HG03378 (cell line): ENCODE data around the gene PPARG.

Experiments used
- ATAC-seq: cut with Tn5 transposase; IDR thresholded peaks from one replicate; pipeline ENCODE4 v1.9.1; 2021; ENCODE audit warnings: mild to moderate bottlenecking, moderate library complexity; ENCODE audit not compliant: unreplicated experiment

Gene PPARG

GRCh38 chr3:12308517-12308916 is 19.6 kb downstream of the PPARG start:
- ATAC-seq = no peak

- no peak for ATAC-seq
These were observed 20.8 kb downstream of the PPARG start for GRCh38 chr3:12309716-12310115.

- ATAC-seq = no peak
These were observed 23.1 kb downstream of the PPARG start for GRCh38 chr3:12312010-12312409.

DNA sequence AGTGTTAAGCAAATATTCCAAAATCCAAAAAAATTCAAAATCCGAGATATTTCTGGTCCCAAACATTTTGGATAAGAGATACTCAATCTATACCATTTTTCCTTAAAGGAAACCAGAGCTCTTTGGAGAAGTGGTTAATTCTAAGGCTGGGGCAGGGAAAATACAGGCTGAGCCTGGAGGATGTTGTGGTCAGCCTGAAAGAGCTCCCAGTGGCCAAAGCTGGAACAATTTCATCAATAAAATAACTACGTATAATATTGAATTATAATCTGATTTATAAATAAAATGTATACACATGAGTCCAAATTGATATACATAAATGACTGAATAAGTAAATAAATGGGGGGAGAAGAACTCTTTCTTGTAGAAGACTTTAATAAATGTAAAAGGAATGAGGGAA is 24.6 kb downstream of the PPARG start:
- no peak for ATAC-seq

- no peak for ATAC-seq
These were observed 27.4 kb downstream of the PPARG start for GRCh38 chr3:12316253-12316652.

- ATAC-seq = no peak
These were observed 28.0 kb downstream of the PPARG start for GRCh38 chr3:12316729-12317351.

DNA sequence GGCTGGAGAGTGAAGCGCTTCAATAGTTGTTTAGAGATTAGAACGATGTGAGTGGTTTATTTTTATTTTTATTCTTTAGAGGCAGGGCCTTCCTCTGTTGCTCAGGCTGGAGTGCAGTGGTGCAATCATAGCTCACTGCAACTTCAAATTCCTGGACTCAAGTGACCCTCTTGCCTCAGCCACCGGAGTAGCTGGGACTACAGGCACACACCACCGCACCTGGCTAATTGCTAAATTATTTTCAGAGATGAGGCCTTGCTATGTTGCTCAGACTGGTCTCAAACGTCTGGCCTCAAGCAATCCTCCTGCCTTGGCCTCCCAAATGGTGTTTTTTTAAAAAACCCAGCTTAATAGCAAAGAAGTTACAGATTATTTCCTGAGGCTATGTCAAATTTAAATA is 29.0 kb downstream of the PPARG start:
- no peak for ATAC-seq

DNA sequence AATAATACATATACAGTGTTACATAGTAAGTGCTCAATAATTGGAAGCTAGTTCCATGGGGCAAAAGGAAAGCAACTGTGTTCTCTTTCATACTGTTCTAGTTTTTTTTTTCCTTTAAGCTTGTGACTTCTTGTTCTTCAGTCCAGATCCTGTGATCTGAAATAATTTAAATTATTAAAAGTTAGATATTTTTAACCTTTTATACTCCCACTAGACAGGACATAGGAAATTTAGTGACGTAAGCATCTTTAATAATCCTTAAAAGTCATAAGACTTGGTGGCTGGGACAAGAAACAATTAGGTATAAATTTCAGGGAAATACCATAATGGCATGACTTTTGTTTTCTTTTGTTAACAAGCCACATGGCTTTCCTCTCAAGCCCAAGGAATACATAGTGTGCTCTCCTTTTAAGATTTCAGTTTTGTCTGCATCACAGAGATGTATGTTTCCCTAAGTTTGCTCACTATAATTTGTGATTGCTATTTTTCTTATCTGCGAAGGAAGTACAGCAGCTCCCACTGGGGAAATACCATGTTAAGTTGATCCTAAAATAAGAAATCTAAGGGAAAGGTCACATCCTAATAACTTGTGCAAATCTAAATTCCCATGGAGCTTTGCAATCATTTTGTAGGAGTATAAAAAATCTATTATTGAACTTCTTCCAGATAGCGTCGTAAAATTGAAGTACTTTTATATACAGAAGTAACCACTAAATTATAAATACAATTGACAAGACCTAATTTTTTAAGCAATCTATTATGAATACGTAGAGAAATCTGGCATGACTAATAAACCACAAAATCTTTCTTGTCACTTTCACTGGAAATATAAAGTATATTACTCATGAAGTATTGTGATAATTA is 30.1 kb downstream of the PPARG start:
- ATAC-seq = no peak

DNA sequence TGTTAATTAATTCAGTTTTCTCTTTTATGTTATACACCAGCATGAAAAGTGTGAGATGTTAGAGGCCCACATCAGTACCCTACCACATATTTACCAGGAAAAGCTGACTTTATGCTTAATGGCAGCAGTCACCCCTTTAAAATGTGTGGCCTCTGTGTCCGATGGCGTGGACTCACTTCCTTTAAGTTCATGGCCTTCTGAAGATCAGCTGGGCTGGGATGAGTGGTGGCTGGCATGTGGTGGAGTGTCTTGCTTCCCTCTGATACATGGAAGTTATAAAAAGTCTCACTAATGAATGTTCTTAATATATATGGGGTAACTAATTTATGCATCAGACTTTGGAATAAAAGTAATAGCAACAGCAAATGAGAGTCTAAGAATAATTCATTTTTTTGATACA is 32.1 kb downstream of the PPARG start:
- ATAC-seq = no peak

- no peak for ATAC-seq
These were observed 34.4 kb downstream of the PPARG start for GRCh38 chr3:12323237-12323636.

DNA sequence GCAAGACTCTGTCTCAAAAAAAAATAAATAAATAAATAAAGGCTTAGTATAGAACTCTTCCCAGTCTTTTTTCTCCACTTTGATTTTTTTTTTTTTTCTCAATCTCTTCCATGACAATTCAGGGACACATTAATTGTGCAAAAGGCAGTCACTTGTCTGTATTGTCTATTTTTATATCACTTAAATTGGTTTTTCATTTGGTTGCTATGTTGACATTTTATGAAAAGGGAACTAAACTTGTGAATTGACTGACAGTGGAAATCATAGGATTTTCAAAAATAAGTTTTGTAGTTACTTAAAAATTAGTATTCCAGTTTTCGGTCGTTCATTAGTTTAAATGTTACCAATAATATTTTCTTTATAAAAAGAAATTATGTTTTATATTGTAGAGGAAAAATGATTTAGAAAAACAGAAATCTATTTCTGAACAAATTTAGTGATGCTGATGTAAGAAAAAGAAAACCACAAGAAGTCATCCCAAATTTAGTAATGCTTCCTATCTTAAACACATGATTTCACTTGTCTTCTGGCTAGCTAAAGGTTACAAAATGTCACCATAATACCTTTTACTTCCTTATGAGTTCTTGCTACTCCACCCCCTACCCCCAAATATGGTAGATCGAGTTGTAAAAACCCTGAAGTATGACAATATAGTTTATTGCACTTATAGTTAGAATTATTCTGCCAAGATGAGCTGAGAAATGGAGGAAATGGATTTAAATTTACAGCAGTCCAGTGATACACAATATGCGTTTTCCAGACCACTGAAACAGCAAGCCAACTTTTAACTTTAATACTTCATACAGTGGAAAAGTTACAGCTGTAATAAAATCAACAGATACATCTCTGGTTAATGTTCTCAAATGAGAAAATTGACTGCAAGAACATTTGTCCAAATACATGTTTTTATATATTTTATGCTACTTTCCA is 37.0 kb downstream of the PPARG start:
- no peak for ATAC-seq

DNA sequence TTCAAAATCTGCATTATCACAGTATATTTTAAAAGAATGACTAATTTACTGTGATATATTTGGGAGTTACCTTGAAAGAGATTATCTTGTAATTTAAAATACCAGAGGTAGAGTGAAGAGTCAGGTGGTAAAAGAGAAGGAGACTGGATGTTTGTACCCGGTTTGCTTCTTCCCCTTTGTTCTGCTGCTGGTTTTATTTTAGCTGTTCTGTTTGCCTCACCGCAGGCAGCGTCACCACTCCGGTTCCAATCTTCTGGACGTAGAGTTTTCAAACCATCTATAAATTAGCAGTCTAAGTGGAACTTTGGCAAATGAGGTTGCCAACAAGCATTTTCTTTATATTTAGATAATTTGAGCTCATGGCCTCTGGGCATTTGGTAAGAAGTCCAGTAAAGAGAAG is 38.2 kb downstream of the PPARG start:
- ATAC-seq = no peak

DNA sequence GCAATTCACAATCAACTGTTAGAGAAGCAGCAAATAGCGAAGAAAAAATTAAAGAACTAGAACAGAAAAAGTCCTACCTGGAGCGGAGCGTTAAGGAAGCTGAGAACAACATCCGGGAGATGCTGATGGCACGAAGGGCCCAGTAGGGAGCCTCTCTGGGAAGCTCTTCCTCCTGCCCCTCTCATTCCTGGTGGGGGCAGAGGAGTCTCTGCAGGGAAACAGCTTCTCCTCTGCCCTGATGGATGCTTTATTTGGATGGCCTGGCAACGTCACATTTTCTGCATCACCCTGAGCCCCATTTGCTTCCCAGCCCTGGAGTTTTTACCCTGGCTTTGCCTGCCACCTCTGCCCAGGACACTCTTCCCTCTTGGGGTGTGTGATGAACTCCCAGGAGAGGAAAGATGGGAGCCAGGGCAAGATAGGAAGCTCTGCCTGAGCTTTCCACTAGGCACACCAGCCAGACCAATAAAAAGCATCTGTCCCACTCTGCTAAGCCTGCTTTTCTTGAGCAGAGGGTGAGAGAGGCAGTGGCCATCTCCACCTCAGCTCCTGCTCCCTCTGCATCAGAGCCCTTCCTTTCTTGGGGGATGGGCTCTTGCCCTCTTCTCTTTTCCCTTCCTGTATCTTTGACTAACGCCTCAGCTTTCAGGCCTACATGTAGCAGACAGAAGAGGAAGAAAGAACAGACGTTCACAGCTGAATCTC is 39.4 kb downstream of the PPARG start:
- no peak for ATAC-seq

DNA sequence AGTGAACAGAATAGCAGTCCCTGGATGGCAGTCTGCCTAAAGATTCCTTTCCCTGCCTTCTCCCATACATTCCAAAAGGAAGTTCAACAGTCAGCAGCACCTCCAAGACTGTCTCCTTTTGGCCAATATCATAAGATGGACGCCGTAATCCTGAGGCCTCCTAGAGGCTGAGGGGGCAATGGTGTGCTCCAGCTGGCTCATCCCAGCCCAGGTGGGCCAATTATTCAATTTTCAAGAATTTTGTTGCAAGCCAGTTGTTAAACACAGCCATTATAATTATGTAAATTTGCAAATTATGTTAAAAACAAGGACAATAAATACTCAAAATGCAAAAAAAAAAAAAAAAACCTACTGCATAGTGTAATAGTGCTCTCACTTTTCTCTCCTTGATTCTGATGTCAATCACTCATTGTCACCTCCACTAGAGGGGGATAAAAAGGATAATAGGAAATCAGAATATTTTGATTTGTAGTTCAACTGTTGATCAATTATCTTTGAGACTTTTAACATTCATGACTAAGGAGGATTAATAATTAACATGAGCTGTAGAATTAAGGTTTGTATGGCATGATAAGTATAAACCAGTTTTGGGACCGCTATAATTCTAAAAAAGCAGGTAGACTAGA is 40.1 kb downstream of the PPARG start:
- ATAC-seq = no peak

- no peak for ATAC-seq
These were observed 45.9 kb downstream of the PPARG start for GRCh38 chr3:12334786-12335185.

DNA sequence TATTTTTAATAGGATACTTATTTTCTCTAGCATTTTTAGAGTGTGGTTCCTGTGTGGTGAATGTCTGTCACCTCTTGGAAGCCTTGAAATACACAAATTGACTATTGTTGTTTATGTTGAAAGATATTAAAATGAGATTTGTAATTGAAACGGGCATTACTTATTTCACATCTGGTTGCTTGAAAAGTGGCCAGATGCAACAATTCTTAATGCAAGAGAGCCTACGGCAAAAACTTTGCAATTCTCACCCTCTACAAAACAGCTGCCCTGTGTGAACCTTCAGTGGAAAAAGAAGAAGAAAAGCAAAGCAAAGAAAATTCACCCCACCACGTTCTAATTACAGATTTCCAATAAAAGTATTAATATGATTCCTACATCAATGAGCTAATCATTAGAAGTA is 46.6 kb downstream of the PPARG start:
- no peak for ATAC-seq

DNA sequence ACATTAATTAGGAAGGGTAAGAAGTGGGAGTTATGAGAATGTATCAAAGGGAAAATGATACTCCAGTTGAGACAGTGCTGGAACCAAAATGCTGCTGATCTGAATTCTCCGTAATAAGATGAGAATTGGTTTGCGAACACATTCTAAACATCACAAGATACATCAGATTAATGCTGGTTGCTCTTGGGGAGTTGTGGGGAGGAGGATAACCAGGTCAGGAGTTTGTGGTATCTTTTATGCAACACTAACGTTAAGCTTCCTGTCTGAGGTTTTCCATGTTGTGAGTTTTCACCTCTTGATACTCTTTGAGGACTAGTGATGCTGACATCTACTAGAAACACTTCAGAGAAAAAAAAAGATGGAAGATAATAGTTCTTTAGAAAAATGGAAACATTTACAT is 47.2 kb downstream of the PPARG start:
- ATAC-seq = no peak

GRCh38 chr3:12338595-12339546 is 50.0 kb downstream of the PPARG start:
- no peak for ATAC-seq
